ENCODE data around the gene ETFA. TPM values are rescaled to one million over a fixed set of nuclear protein-coding genes. Genes with fewer than 3 reads are reported as not detected.

Gene ETFA
- total RNA-seq, 1 donor from 2014 or later, result 144 TPM

- Mint-ChIP-seq H3K9me3 (ENCODE audit: unreplicated experiment) (peaks cover 4% of the 10 kb centered on the region), H3K27me3 (ENCODE audit: unreplicated experiment) (peaks cover 4% of the 10 kb centered on the region), H3K27ac (ENCODE audit: unreplicated experiment) (no peak overlapping the region), H3K36me3 (ENCODE audit: unreplicated experiment) (peaks cover 10% of the 10 kb centered on the region), H3K4me3 (ENCODE audit: unreplicated experiment) (no peak overlapping the region), H3K4me1 (ENCODE audit: low read depth, unreplicated experiment) (peaks cover 9% of the 10 kb centered on the region)
- no peak for DNase-seq
- TF ChIP-seq CTCF (IDR thresholded peaks at IDR 0.05; ENCODE audit: partially characterized antibody, unreplicated experiment), result no peak
These were observed 103.0 kb downstream of the ETFA start for GRCh38 chr15:76208084-76208785.

DNA sequence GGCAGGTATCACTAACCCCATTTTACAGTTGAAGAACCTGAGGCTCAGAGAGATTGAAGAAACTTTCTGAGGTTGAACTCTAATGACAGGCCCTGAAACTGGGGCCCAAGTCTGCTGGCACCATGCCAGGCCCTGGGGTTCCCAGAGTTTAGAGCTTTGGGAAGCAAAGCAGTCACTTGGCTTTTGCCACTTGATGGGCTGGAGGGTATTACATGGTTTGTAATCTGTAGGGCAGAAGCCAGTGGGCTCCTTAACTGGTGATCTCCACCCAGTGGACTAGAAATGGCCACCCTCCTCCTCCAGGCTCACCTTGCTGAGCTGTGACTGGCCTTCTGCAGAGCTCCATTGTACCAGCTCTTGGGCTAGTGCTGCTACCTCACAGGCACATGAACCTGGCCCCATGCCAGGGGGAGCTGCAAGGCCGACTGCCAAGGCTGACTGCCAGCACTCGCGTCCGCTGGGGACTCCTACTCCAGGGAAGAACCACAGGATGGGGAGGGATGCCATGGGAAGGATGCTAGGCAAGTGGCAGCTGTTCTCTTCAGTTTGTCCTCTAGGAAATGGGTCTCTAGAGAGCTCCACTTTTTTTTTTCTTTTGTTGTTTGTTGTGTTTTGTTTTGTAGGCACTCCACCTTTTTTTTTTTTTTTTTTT is 104.8 kb downstream of the ETFA start:
- Mint-ChIP-seq H3K27me3 (ENCODE audit: unreplicated experiment) (peaks cover 4% of the 10 kb centered on the region), H3K27ac (ENCODE audit: unreplicated experiment) (no peak overlapping the region), H3K36me3 (ENCODE audit: unreplicated experiment) (peaks cover 10% of the 10 kb centered on the region), H3K9me3 (ENCODE audit: unreplicated experiment) (peaks cover 8% of the 10 kb centered on the region), H3K4me3 (ENCODE audit: unreplicated experiment) (no peak overlapping the region), H3K4me1 (ENCODE audit: low read depth, unreplicated experiment) (peaks cover 9% of the 10 kb centered on the region)
- no peak for TF ChIP-seq CTCF (IDR thresholded peaks at IDR 0.05; ENCODE audit: partially characterized antibody, unreplicated experiment)
- DNase-seq, result no peak

DNA sequence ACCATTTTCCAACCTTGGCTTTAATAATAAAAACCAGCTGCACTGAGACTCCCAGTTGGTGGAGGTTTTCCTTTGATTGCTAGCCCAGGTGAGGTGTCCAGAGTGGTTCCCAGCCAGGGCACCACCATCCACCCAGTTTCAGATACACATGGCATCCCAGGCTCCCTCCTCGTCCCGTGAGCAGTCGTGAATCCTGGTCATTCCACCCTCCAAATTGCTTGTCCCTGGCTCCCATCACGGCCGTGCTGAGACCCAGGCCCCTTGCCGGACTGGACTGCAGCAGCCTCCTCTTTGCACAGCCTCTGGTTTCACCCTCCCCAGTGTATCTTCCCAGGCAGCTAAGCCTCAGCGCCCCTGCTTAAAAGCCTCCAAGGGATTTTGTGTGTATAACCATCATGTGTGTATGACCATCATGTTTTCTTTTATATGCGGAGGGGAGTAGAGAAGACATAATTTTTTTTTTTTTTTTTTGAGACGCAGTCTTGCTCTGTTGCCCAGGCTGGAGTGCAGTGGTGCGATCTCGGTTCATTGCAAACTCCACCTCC is 106.3 kb downstream of the ETFA start:
- peaks cover 11% of the 10 kb centered on the region for H3K9me3 Mint-ChIP-seq (ENCODE audit: unreplicated experiment)
- H3K27ac Mint-ChIP-seq (ENCODE audit: unreplicated experiment), result no peak overlapping the region
- no peak for TF ChIP-seq CTCF (IDR thresholded peaks at IDR 0.05; ENCODE audit: partially characterized antibody, unreplicated experiment)
- no peak overlapping the region for H3K4me3 Mint-ChIP-seq (ENCODE audit: unreplicated experiment)
- peaks cover 3% of the 10 kb centered on the region for H3K4me1 Mint-ChIP-seq (ENCODE audit: low read depth, unreplicated experiment)
- DNase-seq, result no peak
- peaks cover 4% of the 10 kb centered on the region for H3K27me3 Mint-ChIP-seq (ENCODE audit: unreplicated experiment)
- H3K36me3 Mint-ChIP-seq (ENCODE audit: unreplicated experiment), result peaks cover 6% of the 10 kb centered on the region

- H3K27me3 Mint-ChIP-seq (ENCODE audit: unreplicated experiment), result peaks cover 4% of the 10 kb centered on the region
These were observed 107.0 kb downstream of the ETFA start for GRCh38 chr15:76204109-76204845.

More at GRCh38 chr15:76204109-76204845, 107.0 kb downstream of the ETFA start:
- Mint-ChIP-seq H3K27ac (ENCODE audit: unreplicated experiment) (no peak overlapping the region), H3K4me3 (ENCODE audit: unreplicated experiment) (no peak overlapping the region), H3K4me1 (ENCODE audit: low read depth, unreplicated experiment) (peaks cover 2% of the 10 kb centered on the region), H3K9me3 (ENCODE audit: unreplicated experiment) (peaks cover 11% of the 10 kb centered on the region), H3K36me3 (ENCODE audit: unreplicated experiment) (peaks cover 4% of the 10 kb centered on the region)
- no peak for DNase-seq
- no peak for TF ChIP-seq CTCF (IDR thresholded peaks at IDR 0.05; ENCODE audit: partially characterized antibody, unreplicated experiment)
